CD14-positive monocyte (primary cell): Measurements from ENCODE around the gene NLRC3. TPM values are rescaled to one million over a fixed set of nuclear protein-coding genes. Genes with fewer than 3 reads are reported as not detected.

ENCODE experiments used
- DNase-seq, 3 donors: peaks; one replicate each; pipeline ENCODE4 v3.0.0-alpha.2; 2011 to 2022
- H2AFZ ChIP-seq: 2 replicates; pipeline ENCODE4 v1.6.0; 2012; ENCODE audit warnings: mild to moderate bottlenecking, low read depth, low read length, inconsistent platforms; ENCODE audit not compliant: insufficient read depth, poor library complexity, severe bottlenecking
- H3K27ac ChIP-seq, 2 donors: 1 replicate in 1 of 2; 2 replicates in 1 of 2; pipeline ENCODE4 v1.5.1; 2012 to 2013; ENCODE audit warnings: low read length in 2 of 2, control low read depth in 1 of 2, inconsistent platforms in 1 of 2, low read depth in 1 of 2, mild to moderate bottlenecking in 1 of 2
- H3K27me3 ChIP-seq, 2 donors: one replicate each; pipeline versions ENCODE4 v1.6.0 to v1.6.1; 2011 to 2013; ENCODE audit warnings: low read length in 2 of 2; ENCODE audit not compliant: control insufficient read depth in 2 of 2, insufficient read depth in 2 of 2
- H3K36me3 ChIP-seq, 2 donors: replicated peaks in 1 of 2; 1 replicate in 1 of 2; 2 replicates in 1 of 2; pipeline versions ENCODE4 v1.5.1 to v1.6.1; 2012 to 2013; ENCODE audit warnings: low read length in 2 of 2, control low read depth in 1 of 2, inconsistent platforms in 1 of 2, mild to moderate bottlenecking in 1 of 2; ENCODE audit not compliant: insufficient read depth in 2 of 2, control insufficient read depth in 1 of 2
- H3K4me1 ChIP-seq, 2 donors: 1 replicate in 1 of 2; 2 replicates in 1 of 2; pipeline versions ENCODE4 v1.5.1 to v1.6.1; 2012 to 2013; ENCODE audit warnings: low read length in 2 of 2, control low read depth in 1 of 2, inconsistent platforms in 1 of 2, mild to moderate bottlenecking in 1 of 2, moderate library complexity in 1 of 2; ENCODE audit not compliant: insufficient read depth in 2 of 2, control insufficient read depth in 1 of 2
- H3K4me2 ChIP-seq: replicated peaks from 2 replicates; pipeline ENCODE3; 2012; ENCODE audit warnings: low read length, moderate library complexity, mild to moderate bottlenecking; ENCODE audit not compliant: poor library complexity, severe bottlenecking; ENCODE audit errors: extremely low read depth
- H3K4me3 ChIP-seq, 3 experiments: fragments of 200-600 bp in 1 of 3; sonication (generic) in 1 of 3; replicated peaks in 1 of 3; 1 replicate in 2 of 3; 2 replicates in 1 of 3; pipeline ENCODE4 v1.5.1; 2011 to 2013; ENCODE audit warnings: low read length in 3 of 3, mild to moderate bottlenecking in 3 of 3, control low read depth in 2 of 3, low read depth in 2 of 3, inconsistent platforms in 1 of 3, moderate library complexity in 1 of 3
- H3K79me2 ChIP-seq: 2 replicates; pipeline ENCODE4 v1.6.0; 2012; ENCODE audit warnings: mild to moderate bottlenecking, control low read depth, inconsistent platforms, low read length, moderate library complexity; ENCODE audit not compliant: insufficient read depth
- H3K9ac ChIP-seq: 2 replicates; pipeline ENCODE4 v1.6.0; 2017; ENCODE audit warnings: low read length, mild to moderate bottlenecking; ENCODE audit not compliant: insufficient read depth, poor library complexity, severe bottlenecking
- H3K9me3 ChIP-seq, 2 donors: replicated peaks in 1 of 2; 1 replicate in 1 of 2; 2 replicates in 1 of 2; pipeline versions ENCODE4 v1.5.1 to v1.6.1; 2012 to 2013; ENCODE audit warnings: low read length in 2 of 2, control low read depth in 1 of 2; ENCODE audit not compliant: control insufficient read depth in 1 of 2, insufficient read depth in 1 of 2
- H4K20me1 ChIP-seq: 2 replicates; pipeline ENCODE4 v1.6.0; 2012; ENCODE audit warnings: mild to moderate bottlenecking, low read length, control low read depth, moderate library complexity; ENCODE audit not compliant: insufficient read depth
- H3K27ac Mint-ChIP-seq, 7 donors: one replicate each; pipeline ENCODE4 v1.8.0; 2020; ENCODE audit warnings: mild to moderate bottlenecking in 7 of 7, mixed read lengths in 7 of 7, moderate library complexity in 6 of 7, inconsistent platforms in 2 of 7
- H3K27me3 Mint-ChIP-seq, 3 donors: one replicate each; pipeline ENCODE4 v1.8.0; 2021 to 2022; ENCODE audit warnings: low read depth in 3 of 3, mild to moderate bottlenecking in 3 of 3, mixed read lengths in 3 of 3, moderate library complexity in 3 of 3, inconsistent platforms in 1 of 3
- H3K36me3 Mint-ChIP-seq, 2 donors: one replicate each; pipeline ENCODE4 v1.8.0; 2020; ENCODE audit warnings: mixed read lengths in 2 of 2, inconsistent platforms in 1 of 2, mild to moderate bottlenecking in 1 of 2
- H3K4me1 Mint-ChIP-seq: one replicate; pipeline ENCODE4 v1.8.0; 2020; ENCODE audit warnings: mild to moderate bottlenecking, mixed read lengths
- H3K4me3 Mint-ChIP-seq, 2 donors: one replicate each; pipeline ENCODE4 v1.8.0; 2020; ENCODE audit warnings: mild to moderate bottlenecking in 2 of 2, mixed read lengths in 2 of 2, moderate library complexity in 1 of 2
- H3K9me3 Mint-ChIP-seq, 7 donors: one replicate each; pipeline ENCODE4 v1.8.0; 2020 to 2022; ENCODE audit warnings: mixed read lengths in 7 of 7, mild to moderate bottlenecking in 6 of 7, moderate library complexity in 6 of 7, inconsistent platforms in 2 of 7
- CTCF ChIP-seq: fragments of 200-600 bp; IDR thresholded peaks from one replicate; pipeline ENCODE4 v1.8.0; 2022; ENCODE audit warnings: antibody characterized with exemption, mild to moderate bottlenecking
- WGBS: methylation state at CpG from one replicate; pipeline ENCODE4 v1.1.5; 2013; ENCODE audit warnings: missing lambda C conversion rate; ENCODE audit not compliant: insufficient coverage; 5-methylcytosine and 5-hydroxymethylcytosine counted together
- intact Hi-C, 2 donors: fragments of 100-400 bp; cut with micrococcal nuclease; formaldehyde crosslinking; loops; one replicate each; pipeline versions ENCODE4 v1.15.0 to v1.15.1; 2023
- polyA plus RNA-seq, 3 donors: library from polyadenylated mRNA; depleted of rRNA in 1 of 3; unstranded in 2 of 3; stranded (reverse) in 1 of 3; fragments of 300-500 nt in 2 of 3; fragments of >200 nt in 1 of 3; fragmentation: Illumina TruSeq in 2 of 3; gene quantifications; 1 replicate in 2 of 3; 2 replicates in 1 of 3; pipeline ENCODE4 v1.2.3, GENCODE V29; 2012 to 2021

The NLRC3 gene
- polyA plus RNA-seq, 3 donors, result 0.03 to 0.07 (median 0.06) TPM

- Histone ChIP-seq H3K79me2 (no peaks in the 10 kb centered on the region), H3K9me3 (no peaks in the 10 kb centered on the region), H3K4me3 (no peak overlapping the region), H2AFZ (no peak overlapping the region), H3K4me1 (peaks cover 31 to 32% of the 10 kb centered on the region in 2 donors), H3K27ac (no peak overlapping the region), H3K36me3 (peaks cover 15 to 49% of the 10 kb centered on the region in 2 donors), H4K20me1 (peaks cover 47% of the 10 kb centered on the region), H3K9ac (no peak overlapping the region), H3K27me3 (peaks cover 0 to 19% of the 10 kb centered on the region in 2 donors), H3K4me2 (no peak overlapping the region)
- no peak for DNase-seq
- no peak overlapping the region for H3K4me3 Mint-ChIP-seq
- peaks cover 0 to 6% (median 2%) of the 10 kb centered on the region in 7 donors for H3K9me3 Mint-ChIP-seq
- H3K27me3 Mint-ChIP-seq, result peaks cover 17 to 47% (median 21%) of the 10 kb centered on the region in 3 donors
- peaks cover 53 to 77% of the 10 kb centered on the region in 2 donors for H3K36me3 Mint-ChIP-seq
- TF ChIP-seq CTCF, result no peak
- H3K27ac Mint-ChIP-seq, result no peak overlapping the region
- peaks cover 35% of the 10 kb centered on the region for H3K4me1 Mint-ChIP-seq
- intact Hi-C loops, result loop anchor here in 1 of 2 donors (10.0 kb wide), 1 partner anchor 57 kb away; no protein-coding TSS in a partner anchor
- 98% methylated on average over 13 of the region's 15 CpGs for WGBS
These were observed 10.4 kb upstream of the NLRC3 start for GRCh38 chr16:3587547-3588110.

GRCh38 chr16:3584412-3584811, 7.2 kb upstream of the NLRC3 start:
- no peak overlapping the region for H3K4me3 ChIP-seq
- H3K4me3 Mint-ChIP-seq, result no peak overlapping the region
- peaks cover 18% of the 10 kb centered on the region for H4K20me1 ChIP-seq
- H3K27me3 Mint-ChIP-seq, result peaks cover 17 to 44% (median 27%) of the 10 kb centered on the region in 3 donors
- H3K36me3 ChIP-seq, result peaks cover 17 to 49% of the 10 kb centered on the region in 2 donors
- H3K4me1 ChIP-seq, result peaks cover 22 to 24% of the 10 kb centered on the region in 2 donors
- H3K79me2 ChIP-seq, result no peaks in the 10 kb centered on the region
- intact Hi-C loops, result loop anchor here in 1 of 2 donors (10.0 kb wide), 1 partner anchor 60 kb away; no protein-coding TSS in a partner anchor
- H3K9ac ChIP-seq, result no peak overlapping the region
- peaks cover 0 to 6% (median 0%) of the 10 kb centered on the region in 7 donors for H3K9me3 Mint-ChIP-seq
- peaks cover 0 to 12% of the 10 kb centered on the region in 2 donors for H3K27me3 ChIP-seq
- peaks cover 31% of the 10 kb centered on the region for H3K4me1 Mint-ChIP-seq
- no peak overlapping the region for H2AFZ ChIP-seq
- H3K27ac Mint-ChIP-seq, result no peak overlapping the region
- TF ChIP-seq CTCF, result no peak
- 91% methylated on average over 4 of the region's 8 CpGs for WGBS
- no peak overlapping the region for H3K4me2 ChIP-seq
- no peak for DNase-seq
- H3K9me3 ChIP-seq, result no peaks in the 10 kb centered on the region
- H3K36me3 Mint-ChIP-seq, result peaks cover 58 to 83% of the 10 kb centered on the region in 2 donors
- H3K27ac ChIP-seq, result no peak overlapping the region
